GM19468 (cell line): ENCODE results near the gene ADGRF1.

ENCODE experiments used
- ATAC-seq: cut with Tn5 transposase; IDR thresholded peaks from one replicate; pipeline ENCODE4 v1.9.1; 2021; ENCODE audit warnings: mild to moderate bottlenecking, moderate library complexity, moderate number of reproducible peaks; ENCODE audit not compliant: unreplicated experiment; ENCODE audit errors: extremely low read depth

Gene ADGRF1

DNA sequence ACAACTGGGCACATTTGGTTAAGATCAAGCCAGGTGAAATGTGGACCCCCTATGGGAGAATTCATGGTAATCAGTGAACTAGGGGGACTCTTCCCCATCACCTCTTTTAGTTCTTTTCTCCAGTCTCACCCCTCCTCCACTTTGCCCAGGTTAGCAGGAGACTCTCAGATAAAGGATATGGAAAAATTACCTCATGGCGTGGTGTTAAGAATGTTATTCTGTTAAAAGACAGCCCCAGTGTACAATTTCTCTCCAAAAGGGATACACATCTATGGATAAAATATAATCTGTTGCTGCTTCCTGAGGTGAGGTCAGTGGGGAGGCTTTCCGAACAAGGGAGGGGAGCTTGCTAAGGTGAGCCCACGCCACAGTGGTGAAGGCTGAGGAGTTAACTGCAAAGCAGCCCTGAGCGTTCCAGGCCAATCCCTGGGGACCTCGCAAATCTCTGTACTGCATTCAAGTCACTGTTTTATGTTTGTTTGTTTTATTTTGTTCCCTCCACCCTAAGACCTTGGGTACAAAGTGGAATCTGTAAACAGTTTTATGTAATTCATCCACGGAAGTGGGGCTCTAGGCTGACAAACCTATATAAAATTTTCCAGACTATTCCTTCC, 52.0 kb downstream of the ADGRF1 start:
- ATAC-seq = no peak

- ATAC-seq = no peak
These were observed 52.7 kb downstream of the ADGRF1 start for GRCh38 chr6:46989398-46989797.

DNA sequence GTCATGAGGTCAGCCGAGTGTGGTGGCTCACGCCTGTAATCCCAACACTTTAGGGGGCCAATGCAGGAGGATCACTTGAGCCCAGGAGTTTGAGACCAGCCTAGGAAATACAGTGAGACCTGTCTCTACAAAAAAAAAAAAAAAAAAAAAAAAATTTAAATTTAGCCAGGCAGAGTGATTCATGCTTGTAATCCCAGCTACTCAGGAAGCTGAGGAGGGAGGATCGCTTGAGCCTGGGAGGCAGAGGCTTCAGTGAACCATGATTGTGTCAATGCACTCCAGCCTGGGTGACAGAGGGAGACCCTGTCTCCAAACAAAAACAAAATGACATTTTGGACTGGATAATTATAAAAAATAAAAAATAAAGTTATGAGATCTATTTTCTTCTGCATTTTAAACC, 56.2 kb downstream of the ADGRF1 start:
- no peak for ATAC-seq

DNA sequence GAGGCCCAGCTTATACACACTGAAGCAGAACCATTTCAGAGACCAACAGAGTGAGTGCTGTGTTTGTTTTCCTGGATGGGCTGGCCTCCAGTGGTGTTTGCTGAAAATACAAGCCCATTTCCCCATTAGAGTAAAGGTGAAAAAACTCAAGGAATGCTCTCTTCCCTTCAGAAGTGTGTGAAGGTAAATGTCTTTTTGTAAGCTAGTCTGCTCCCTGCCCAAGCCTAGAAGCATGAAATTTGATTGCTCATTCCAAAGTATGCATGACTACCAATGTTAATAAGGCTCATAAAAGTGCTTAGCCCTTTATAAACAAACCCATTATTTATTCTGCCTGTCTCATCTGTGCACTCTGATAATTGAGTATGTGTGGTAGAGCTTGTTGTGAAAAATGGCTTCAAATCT, 59.1 kb downstream of the ADGRF1 start:
- ATAC-seq = no peak

GRCh38 chr6:46979206-46979605, 62.9 kb downstream of the ADGRF1 start:
- no peak for ATAC-seq

GRCh38 chr6:46974786-46975185, 67.3 kb downstream of the ADGRF1 start:
- no peak for ATAC-seq

DNA sequence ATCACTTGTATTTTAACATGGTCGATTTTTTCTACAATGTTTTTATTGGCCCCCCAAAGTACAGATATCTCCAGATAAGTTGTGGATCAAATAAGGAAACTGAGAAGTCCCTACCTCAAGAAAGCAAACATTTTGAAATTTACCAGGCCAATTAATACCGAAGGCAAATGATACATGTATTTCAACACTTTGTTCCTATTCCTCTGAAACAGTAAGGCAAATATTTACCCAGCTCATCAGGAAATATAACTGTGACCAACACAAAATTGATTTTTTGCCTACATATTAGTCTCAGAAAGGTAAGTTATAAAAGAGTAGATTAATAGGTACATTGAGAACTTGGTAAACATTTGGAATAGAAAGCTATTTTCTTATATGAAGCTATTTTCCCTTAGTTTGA, 69.1 kb downstream of the ADGRF1 start:
- ATAC-seq = no peak

GRCh38 chr6:46972531-46972930, 69.6 kb downstream of the ADGRF1 start:
- no peak for ATAC-seq

- no peak for ATAC-seq
These were observed 72.9 kb downstream of the ADGRF1 start for GRCh38 chr6:46969206-46969605.

DNA sequence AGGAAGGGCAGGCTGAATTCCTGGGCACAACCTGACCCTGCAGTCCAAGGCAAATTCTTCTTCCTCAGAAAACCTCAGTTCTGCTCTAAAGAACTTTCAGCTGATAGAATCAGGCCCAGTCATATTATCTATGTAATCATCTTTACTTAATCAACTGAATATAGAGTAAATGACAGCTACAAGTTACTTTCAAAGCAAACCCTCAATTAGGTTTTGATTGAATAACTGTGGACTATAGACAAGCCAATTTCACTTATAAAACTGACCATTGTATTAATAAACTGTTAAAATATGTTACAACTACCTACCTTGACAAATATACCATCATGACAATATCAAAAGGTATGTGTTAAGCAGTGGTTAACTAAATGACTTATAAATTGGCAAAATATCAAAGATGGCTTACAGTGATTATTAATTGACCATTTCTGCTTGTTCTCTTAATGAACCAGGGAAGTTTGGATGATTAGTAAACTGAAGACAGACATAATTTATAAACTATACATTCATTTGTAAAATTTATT, 74.2 kb downstream of the ADGRF1 start:
- no peak for ATAC-seq

- no peak for ATAC-seq
These were observed 77.2 kb downstream of the ADGRF1 start for GRCh38 chr6:46964716-46965519.

DNA sequence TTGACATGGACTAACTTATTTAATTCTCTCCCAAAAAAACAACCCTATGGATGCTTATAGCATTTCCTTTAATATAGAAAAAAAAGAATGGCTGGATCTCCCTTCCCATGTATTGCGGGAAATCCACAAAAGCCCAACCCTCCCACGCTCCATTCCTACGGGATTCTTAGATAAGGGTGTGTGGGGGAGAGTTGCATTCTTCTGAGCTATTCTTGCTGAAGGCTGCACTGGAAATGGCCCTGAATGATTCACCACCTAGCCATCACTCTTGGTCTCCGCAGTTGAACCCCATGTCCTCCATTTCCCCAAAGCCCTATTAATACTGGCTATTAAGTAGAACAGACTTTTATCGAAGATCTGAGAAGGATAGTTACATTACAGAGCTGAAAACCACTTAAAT, 78.5 kb downstream of the ADGRF1 start:
- no peak for ATAC-seq

- ATAC-seq = no peak
These were observed 79.1 kb downstream of the ADGRF1 start for GRCh38 chr6:46963039-46963438.

- no peak for ATAC-seq
These were observed 80.4 kb downstream of the ADGRF1 start for GRCh38 chr6:46961711-46962110.

DNA sequence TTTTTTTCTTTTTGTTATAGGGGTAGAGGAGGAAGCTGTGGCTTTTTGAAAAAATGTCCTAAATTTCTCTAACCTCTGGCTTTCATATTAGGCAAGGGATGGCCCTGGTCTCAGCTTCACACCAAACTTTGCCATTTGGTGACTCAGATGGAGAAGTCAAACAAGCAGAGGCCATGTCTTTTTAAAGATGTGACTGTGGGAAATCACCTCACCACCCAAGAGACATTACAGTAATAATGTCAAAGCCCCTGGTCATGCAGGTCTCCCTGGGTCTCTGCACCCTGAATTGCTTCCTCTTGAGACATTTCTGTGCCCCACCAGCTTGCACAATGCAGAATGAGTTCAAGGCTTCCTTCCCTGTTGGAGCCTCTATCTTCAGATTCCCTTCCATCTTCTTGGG, 80.9 kb downstream of the ADGRF1 start:
- ATAC-seq = no peak

- ATAC-seq = no peak
These were observed 82.7 kb downstream of the ADGRF1 start for GRCh38 chr6:46959419-46959818.

DNA sequence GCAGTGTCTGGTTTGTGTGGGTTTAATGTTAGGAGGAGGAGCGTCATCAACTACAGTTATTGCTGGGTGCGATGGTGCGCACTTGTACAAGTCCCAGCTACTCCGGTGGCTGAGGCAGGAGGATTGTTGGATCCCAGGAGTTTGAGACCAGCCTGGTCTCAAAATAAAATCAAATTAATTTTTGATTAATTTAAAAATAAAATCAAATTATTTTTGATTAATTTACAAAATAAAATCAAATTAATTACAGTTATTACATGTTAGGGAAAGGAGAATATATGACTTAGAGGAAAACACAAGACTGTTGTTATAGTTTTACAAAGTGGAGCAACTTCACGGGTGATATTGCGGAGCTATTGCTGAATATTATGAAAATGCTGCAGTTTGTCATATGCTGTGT, 85.7 kb downstream of the ADGRF1 start:
- ATAC-seq = no peak

GRCh38 chr6:46954837-46955451, 87.2 kb downstream of the ADGRF1 start:
- ATAC-seq = no peak

DNA sequence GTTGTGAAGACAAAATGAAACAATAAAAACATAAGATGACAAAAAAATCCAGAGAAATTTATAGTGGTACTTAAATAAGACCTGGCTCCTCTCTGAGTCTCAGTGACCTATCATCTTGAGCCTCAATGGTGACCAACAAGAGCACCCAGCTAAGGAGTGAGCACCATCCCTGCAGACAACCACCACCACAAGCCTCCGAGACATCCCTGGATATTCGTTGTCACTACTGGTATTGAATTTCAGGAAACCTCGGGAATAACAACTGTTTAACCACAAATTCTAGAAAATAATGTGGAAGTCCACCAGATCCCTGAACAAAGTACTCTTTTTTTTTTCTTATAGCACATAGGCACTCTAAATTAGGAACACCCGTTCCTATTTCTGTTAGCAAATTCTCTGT, 88.2 kb downstream of the ADGRF1 start:
- no peak for ATAC-seq

GRCh38 chr6:46949632-46950280, 92.4 kb downstream of the ADGRF1 start:
- no peak for ATAC-seq

- ATAC-seq = no peak
These were observed 93.4 kb downstream of the ADGRF1 start for GRCh38 chr6:46948699-46949098.
